HG02943 (cell line): ENCODE data around the gene TMEM198.

Experiments used
- ATAC-seq: cut with Tn5 transposase; IDR thresholded peaks from one replicate; pipeline ENCODE4 v1.9.1; 2021; ENCODE audit warnings: mild to moderate bottlenecking, low read depth, moderate library complexity; ENCODE audit not compliant: unreplicated experiment

Gene TMEM198

DNA sequence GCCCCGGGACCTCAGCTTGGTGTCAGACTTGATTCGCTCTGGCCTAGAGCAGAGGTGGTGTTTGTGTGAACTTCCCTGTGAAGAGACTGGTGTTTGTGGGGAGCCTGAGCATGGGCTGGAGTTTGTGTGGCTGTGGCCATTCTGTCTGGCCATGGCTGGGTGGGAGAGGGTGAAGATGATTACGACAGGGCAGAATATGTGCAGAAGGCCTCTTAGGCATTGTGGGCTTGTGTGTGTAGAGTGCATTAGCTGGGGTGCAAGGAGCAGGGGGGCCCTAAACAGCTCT lies 17.0 kb downstream of the TMEM198 start:
- ATAC-seq = no peak

DNA sequence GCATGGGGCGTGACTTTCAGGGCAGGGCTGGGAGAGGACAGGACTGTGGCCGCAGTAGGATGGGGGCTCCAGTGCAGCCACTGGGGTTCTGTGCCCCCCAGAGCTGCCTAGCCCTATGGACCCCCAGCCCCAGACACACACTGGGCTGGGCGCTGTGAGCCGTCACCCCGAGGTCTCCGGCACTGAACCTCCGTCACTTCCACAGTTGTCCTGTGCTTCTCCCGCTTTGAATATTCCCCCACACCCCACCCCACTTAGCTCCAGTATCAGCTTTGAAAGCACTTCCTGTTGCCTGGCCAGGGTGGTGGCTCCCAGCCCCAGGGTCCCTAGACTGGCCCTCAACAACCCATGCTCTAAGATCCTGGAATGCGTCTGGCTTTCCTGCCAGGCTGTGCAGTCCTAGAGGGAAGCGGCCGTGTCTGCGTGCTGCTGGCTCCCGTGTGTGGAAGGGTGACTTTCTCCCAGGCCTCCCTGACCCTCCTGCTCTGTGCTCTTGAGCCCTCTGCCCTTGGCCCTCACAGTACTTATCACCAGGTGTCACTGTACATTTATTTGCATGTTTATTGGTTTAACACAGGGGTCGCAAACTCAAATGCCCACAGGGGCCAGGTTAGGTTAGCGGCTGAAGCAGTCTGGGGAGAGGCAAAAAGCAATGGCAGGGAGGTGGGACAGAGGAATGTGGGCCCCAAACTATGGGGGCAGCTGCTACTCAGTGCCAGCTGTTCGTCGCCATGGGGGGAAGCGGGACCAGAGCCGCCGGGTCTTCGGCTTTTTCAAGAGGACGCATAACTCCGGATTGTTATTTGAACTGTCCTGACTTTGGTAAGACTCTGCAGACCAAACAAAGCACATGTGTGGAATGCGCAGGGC lies 17.6 kb downstream of the TMEM198 start:
- ATAC-seq = no peak

GRCh38 chr2:219562049-219563020 lies 18.5 kb downstream of the TMEM198 start:
- no peak for ATAC-seq

DNA sequence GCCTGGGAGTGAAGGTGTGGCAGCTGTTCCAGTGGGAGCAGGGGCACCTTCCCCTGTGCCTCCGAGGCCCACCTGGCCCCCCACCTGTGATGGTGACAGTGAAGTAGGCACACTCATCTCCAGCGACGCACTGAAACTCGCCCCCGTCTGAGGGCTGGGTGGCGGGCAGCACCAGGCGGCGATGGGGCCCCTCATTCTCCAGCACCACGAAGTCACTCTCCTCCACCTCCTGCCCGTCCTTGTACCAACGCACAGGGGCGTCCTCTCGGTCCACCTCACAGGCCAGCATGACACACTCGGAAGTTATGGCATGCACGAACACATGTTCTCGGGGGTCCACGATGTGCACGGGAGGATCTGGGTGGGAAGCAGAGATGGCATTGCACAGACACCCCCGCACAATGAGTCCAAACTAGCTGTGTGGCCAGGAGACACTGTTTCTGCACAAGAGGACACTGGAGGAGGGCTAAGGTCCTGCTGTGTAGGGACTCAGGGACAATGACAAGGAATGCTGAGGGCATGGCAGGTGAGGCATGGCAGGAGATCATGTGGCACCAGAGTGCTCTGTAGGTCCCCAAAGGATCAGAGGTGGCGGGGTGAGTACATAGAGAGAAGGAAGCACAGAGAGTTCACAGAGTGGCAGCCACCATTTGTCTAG lies 19.6 kb downstream of the TMEM198 start:
- no peak for ATAC-seq

DNA sequence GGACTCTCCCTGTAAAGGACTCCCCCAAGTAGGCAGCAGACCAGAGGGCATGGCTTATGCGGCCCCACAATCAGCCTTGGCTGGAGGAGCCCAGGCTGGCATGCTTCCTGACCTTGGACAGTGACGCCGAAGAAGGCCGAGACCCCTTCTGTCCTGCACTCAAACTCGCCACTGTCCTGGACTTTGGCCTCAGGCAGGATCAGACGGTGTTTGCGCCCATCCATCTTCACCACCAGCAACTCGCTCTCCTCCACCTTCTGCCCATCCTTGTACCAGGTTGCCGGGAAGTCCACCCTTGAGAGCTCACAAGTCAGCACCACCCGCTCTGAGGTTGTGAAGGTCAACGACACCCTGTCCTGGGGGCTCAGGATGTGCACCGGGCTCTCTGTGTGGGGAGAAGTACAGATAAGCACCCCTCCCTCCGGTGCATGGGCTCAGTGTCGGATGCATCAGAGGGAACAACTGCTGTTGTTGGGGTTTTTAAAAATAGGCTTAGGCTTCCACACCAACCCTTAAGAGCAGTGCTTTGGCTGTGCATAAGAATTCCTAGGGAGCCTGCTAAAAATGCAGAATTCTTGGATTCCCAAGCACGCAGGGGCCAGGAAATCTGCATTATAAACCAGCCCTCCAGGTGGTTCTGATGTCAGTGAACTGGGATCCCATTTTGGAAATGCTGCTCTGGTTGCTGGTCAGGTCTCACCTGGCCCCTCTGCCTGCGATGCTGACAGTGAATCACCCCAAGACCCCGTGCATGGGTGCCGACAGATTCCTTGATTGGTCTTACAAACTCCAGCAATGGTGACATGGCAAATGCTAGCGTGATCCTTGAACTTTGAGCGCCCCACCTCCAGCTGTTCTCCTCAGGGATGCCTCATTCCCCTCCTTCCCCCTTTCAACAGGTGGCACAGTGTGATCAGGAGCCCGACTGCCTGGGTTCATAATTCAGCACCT lies 21.6 kb downstream of the TMEM198 start:
- ATAC-seq = no peak

DNA sequence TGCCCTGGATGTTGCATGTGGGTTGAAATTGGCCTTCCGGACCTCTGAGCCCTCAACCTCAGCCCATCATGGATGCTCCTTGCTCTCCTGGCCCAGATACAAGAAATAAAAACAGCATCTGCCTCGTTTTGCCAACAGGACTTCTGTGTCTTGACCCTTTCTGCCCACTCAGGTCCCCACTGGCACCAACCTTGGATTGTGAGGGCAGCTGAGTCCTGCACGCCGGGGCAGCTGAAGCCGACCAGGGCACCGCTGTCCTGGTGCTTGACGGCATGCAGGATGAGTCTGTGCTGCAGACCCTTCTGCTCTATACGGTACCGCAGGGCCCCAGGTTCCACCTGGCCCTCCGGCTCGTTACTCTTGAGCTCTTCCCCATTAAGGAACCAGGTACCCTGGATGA lies 22.8 kb downstream of the TMEM198 start:
- no peak for ATAC-seq

- no peak for ATAC-seq
These were observed 23.3 kb downstream of the TMEM198 start for GRCh38 chr2:219567131-219567530.

DNA sequence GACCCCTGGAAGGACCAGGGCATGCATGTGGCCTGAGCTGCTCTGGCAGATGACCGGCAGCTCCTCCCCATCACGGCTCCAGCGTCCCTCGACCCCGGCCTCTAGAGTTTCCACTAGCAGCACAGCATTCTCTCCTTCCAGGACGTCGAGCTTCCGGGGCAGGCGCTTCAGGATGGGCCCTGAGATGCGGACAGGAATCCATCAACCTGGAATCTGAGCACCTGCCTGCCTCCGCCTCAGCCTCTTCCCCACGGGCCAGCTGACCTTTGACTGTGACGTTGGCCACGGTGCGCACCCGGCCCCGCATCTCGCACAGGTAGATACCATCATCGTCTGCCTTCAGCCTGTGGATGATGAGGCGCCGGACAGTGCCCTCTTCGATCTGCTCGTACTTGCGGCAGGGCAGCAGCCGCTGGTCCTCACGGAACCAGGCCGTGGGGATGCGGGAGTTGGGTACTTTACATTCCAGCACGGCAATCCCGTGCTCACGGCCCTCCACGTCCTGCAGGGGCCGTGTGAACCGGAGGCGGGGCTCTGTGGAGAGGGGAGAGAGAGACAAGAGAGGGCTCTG lies 24.0 kb downstream of the TMEM198 start:
- no peak for ATAC-seq

DNA sequence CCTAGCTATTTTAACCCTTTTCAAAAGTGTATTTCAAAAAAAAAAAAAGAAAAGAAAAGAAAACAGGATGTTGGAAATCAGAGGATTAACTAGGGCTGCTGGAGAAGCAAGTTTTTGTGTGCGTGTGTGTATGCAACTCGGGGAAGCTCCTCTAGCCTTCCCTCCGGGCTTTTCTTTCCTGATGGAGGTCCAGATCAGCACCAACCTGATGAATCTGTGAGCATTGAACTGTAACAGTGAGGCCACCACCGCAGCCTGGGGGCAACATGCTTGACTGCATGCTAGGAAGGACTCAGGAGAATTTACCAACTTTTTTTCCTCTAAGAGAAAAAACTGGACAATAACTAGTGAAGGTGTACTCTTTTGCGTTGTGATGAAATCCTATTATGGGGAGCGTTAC lies 25.2 kb downstream of the TMEM198 start:
- no peak for ATAC-seq

DNA sequence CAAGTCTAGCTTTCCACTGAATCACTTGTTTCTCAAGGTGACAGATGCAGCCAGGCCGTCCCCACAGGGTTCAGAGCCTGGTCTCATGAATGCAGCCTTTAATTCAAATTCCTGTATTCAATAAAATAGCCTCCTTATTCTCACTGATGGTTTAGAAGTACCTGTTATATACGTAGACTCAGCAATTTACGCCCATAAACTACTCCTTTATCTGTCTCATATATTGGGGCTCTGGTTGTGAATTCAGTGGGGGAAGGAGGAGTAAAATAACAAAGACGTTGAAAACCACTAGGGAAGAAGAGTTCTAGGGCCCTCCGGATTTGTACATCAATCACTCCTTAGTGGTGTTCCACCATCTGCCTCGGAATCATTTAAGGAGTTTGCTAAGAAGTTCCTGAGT lies 25.8 kb downstream of the TMEM198 start:
- no peak for ATAC-seq

DNA sequence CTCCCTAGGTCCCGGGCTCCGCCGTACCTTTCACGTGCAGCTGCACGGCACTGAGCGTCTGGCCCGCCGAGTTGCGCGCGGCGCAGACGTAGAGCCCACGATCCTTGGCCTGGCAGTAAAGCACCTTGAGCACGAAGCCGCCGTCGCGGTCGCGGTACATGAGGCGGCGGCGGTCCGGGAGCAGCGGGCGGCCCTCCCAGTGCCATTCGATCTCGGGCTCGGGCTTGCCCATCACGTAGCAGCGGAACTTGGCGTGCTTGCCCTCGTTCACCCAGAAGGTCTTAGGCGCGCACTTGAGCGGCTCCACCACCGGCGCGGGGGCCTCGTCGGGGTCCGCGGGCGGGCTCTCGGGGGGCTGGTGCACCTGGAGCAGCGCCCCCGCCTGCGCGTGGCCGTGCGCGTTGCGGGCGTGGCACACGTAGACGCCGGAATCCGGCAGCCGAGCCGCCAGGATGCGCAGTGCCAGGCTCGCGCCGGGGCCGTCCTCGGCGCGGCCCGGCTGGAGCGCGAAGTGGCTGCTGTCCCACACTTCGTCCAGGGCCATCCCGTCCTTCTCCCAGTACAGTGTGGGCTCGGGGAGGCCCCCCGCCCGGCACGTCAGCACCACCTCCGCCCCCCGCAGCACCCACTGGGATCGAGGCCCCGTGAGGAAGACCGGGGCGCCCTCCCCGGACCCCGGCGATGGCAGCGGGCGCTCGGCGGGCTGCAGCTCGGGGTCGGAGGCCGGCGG lies 26.5 kb downstream of the TMEM198 start:
- no peak for ATAC-seq

- ATAC-seq = no peak
These were observed 27.1 kb downstream of the TMEM198 start for GRCh38 chr2:219570924-219571310.

DNA sequence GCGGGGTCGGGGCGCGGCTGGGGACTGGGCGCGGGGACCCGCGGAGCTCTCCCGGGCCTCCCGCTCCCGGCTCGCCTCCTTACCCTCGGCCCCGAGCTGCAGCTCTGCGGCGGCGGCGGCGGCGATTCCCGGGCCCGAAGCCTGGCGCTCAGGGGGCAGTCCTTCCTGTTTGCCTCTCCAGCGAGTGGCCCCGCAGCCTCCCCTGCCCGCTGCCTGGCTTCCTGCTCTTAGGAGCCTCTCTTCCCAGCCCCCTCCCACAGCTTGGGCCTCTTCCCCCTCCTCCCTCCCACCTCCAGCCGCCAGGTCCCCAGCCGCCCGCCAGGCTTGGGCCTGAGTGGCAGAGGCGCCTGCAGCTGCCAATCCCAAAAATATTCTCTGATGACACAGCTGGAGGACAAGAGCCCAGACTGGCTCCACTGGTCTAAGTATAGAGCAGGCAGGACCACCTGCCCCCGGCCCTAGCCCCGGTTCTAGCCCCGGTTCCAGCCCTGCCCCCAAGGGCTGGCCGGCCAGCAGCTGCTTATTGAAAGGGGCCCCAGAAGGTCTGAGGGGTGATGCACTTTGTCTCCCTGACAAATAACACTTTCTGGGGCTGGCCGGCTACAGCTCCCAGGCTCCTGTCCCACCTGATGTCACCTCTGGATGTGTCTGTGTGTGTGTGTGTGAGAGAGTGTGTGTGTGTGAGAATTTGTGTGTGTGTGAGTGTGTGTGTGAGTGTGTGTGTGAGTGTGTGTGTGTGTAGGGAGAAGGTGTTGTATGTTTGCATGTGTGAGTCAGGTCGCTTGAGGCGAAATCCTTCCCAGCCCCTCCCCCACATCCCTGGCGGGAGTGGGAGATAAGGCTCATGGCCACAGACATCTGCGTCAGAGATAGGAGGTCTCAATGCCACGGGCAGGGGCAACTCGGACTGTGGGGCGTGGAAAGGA lies 27.7 kb downstream of the TMEM198 start, which contains the start of gene OBSL1:
TSS of gene OBSL1 (minus strand) at position 229 of the 926 bp plus-strand sequence. CDS start 307 bp downstream, outside the sequence.
- ATAC-seq = no peak

DNA sequence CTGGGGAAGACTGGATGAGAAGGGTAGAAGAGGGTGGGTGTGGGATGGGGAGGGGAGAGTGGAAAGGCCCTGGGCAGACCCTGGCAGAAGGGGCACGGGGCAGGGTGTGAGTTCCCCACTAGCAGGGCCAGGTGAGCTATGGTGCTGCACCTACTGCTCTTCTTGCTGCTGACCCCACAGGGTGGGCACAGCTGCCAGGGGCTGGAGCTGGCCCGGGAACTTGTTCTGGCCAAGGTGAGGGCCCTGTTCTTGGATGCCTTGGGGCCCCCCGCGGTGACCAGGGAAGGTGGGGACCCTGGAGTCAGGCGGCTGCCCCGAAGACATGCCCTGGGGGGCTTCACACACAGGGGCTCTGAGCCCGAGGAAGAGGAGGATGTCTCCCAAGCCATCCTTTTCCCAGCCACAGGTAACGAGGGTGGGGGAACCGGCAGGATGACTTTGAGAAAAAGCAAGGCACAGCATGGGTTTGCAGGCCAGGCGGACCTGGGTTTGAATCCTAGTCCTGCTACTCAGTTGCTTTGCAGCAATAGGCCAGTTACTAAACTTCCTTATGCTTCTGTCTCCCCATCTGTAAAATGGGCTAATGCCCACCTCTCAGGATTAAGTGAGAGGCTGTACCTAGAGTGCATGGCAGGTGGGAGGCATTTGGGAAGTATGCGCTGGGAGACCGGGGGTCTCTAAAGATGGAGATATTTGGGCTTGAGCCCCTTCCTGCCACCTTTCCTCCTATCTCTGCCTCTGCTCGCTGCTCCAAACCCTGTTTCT lies 28.6 kb downstream of the TMEM198 start, which contains the start of gene INHA:
TSS of gene INHA (plus strand) at position 74 of the 765 bp plus-strand sequence. CDS start at position 139, 65 bp downstream.
- ATAC-seq = no peak

- ATAC-seq = no peak
These were observed 29.3 kb downstream of the TMEM198 start for GRCh38 chr2:219573166-219573565.

DNA sequence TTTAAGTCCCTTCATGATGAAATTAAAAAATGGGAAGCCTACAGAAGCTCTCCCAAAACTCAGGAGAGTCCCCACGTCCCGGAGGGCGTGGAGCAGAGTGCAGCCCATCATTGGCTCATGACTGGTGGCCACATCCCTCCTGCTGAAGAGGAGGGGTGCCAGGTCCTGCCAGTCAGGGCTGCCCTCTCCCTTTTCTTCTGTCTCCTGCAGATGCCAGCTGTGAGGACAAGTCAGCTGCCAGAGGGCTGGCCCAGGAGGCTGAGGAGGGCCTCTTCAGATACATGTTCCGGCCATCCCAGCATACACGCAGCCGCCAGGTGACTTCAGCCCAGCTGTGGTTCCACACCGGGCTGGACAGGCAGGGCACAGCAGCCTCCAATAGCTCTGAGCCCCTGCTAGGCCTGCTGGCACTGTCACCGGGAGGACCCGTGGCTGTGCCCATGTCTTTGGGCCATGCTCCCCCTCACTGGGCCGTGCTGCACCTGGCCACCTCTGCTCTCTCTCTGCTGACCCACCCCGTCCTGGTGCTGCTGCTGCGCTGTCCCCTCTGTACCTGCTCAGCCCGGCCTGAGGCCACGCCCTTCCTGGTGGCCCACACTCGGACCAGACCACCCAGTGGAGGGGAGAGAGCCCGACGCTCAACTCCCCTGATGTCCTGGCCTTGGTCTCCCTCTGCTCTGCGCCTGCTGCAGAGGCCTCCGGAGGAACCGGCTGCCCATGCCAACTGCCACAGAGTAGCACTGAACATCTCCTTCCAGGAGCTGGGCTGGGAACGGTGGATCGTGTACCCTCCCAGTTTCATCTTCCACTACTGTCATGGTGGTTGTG lies 30.9 kb downstream of the TMEM198 start:
- no peak for ATAC-seq
